IMR-90 (cell line): ENCODE results near the gene INPP5D. TPM values are rescaled to one million over a fixed set of nuclear protein-coding genes. Genes with fewer than 3 reads are reported as not detected.

ENCODE experiments used
- ATAC-seq: fragments of 200-7000 bp; cut with Tn5 transposase; 2 replicates; pipeline ENCODE4 v1.9.1; 2020; ENCODE audit warnings: low read depth, mild to moderate bottlenecking, moderate library complexity
- BruUV-seq: library from RNA; stranded (reverse); fragments of 400-500 nt; replicated peaks from 2 replicates; lab custom pipeline; 2021; lab: Mats Ljungman, UMichigan
- CTCF ChIA-PET: fragments of 300-600 bp; formaldehyde crosslinking; extraction: SDS; loops from one replicate; lab custom pipeline; 2021; ENCODE audit warnings: antibody characterized with exemption; lab: Yijun Ruan, JAX
- POLR2A ChIA-PET: fragments of 300-600 bp; sonication (Branson Sonifier 250); formaldehyde crosslinking; loops from one replicate; lab custom pipeline; 2022; ENCODE audit warnings: antibody characterized with exemption; ENCODE audit not compliant: unreplicated experiment; lab: Charles Lee
- DNase-seq: peaks from one replicate; pipeline ENCODE4 v3.0.0; 2013
- H2AFZ ChIP-seq: replicated peaks from 2 replicates; pipeline ENCODE3; 2013; ENCODE audit warnings: low read length, mild to moderate bottlenecking; ENCODE audit not compliant: poor library complexity
- H2AK5ac ChIP-seq: 2 replicates; pipeline ENCODE4 v1.6.1; 2013; ENCODE audit warnings: low read depth, low read length, inconsistent platforms
- H2AK9ac ChIP-seq: replicated peaks from 2 replicates; pipeline ENCODE3; 2013; ENCODE audit warnings: mild to moderate bottlenecking, low read depth, low read length, moderate library complexity; ENCODE audit not compliant: poor library complexity
- H2BK120ac ChIP-seq: 2 replicates; pipeline ENCODE4 v1.6.1; 2013; ENCODE audit warnings: low read depth, low read length, inconsistent platforms
- H2BK15ac ChIP-seq: 3 replicates; pipeline ENCODE4 v1.6.1; 2013; ENCODE audit warnings: low read depth, low read length, inconsistent platforms
- H2BK20ac ChIP-seq: 2 replicates; pipeline ENCODE4 v1.6.1; 2013; ENCODE audit warnings: low read depth, mild to moderate bottlenecking, inconsistent platforms, low read length, moderate library complexity
- H2BK5ac ChIP-seq: 2 replicates; pipeline ENCODE4 v1.6.1; 2013; ENCODE audit warnings: mild to moderate bottlenecking, low read depth, low read length, inconsistent platforms; ENCODE audit not compliant: poor library complexity, severe bottlenecking
- H3K14ac ChIP-seq: replicated peaks from 2 replicates; pipeline ENCODE4 v1.6.1; 2013; ENCODE audit warnings: low read depth, low read length, inconsistent platforms
- H3K18ac ChIP-seq: 2 replicates; pipeline ENCODE4 v1.6.1; 2013; ENCODE audit warnings: low read depth, low read length, control low read depth
- H3K23ac ChIP-seq: 2 replicates; pipeline ENCODE4 v1.6.1; 2013; ENCODE audit warnings: low read depth, low read length, inconsistent platforms
- H3K27ac ChIP-seq: 2 replicates; pipeline ENCODE4 v1.5.1; 2013; ENCODE audit warnings: mild to moderate bottlenecking, control low read depth, low read length; ENCODE audit not compliant: insufficient read depth
- H3K27me3 ChIP-seq: 2 replicates; pipeline ENCODE4 v1.6.1; 2013; ENCODE audit warnings: low read length; ENCODE audit not compliant: control insufficient read depth, insufficient read depth
- H3K36me3 ChIP-seq: 2 replicates; pipeline ENCODE4 v1.6.1; 2013; ENCODE audit warnings: low read length, mixed read lengths; ENCODE audit not compliant: control insufficient read depth, insufficient read depth
- H3K4ac ChIP-seq: 2 replicates; pipeline ENCODE4 v1.6.1; 2013; ENCODE audit warnings: low read depth, low read length, inconsistent platforms
- H3K4me1 ChIP-seq: 2 replicates; pipeline ENCODE4 v1.6.1; 2013; ENCODE audit warnings: low read length, mixed read lengths; ENCODE audit not compliant: control insufficient read depth, insufficient read depth
- H3K4me2 ChIP-seq: 2 replicates; pipeline ENCODE4 v1.6.1; 2013; ENCODE audit warnings: low read depth, mild to moderate bottlenecking, control low read depth, low read length, moderate library complexity
- H3K4me3 ChIP-seq: 2 replicates; pipeline ENCODE4 v1.5.1; 2013; ENCODE audit warnings: low read depth, mild to moderate bottlenecking, control low read depth, low read length, moderate library complexity; ENCODE audit not compliant: insufficient read depth
- H3K56ac ChIP-seq: 2 replicates; pipeline ENCODE4 v1.6.1; 2013; ENCODE audit warnings: low read length, inconsistent platforms; ENCODE audit not compliant: insufficient read depth; ENCODE audit errors: extremely low read depth
- H3K79me1 ChIP-seq, 2 experiments: 2 replicates each; pipeline ENCODE4 v1.6.1; 2013; ENCODE audit warnings: low read length in 2 of 2, inconsistent platforms in 1 of 2, low read depth in 1 of 2
- H3K9ac ChIP-seq: 2 replicates; pipeline ENCODE4 v1.6.1; 2013; ENCODE audit warnings: low read depth, low read length, control low read depth
- H3K9me1 ChIP-seq: 2 replicates; pipeline ENCODE4 v1.6.1; 2013; ENCODE audit warnings: low read length, inconsistent platforms; ENCODE audit not compliant: insufficient read depth
- H3K9me3 ChIP-seq: 2 replicates; pipeline ENCODE4 v1.6.1; 2013; ENCODE audit warnings: low read length; ENCODE audit not compliant: control insufficient read depth, insufficient read depth
- H4K20me1 ChIP-seq: 2 replicates; pipeline ENCODE4 v1.6.1; 2013; ENCODE audit warnings: low read length, inconsistent platforms; ENCODE audit not compliant: insufficient read depth
- H4K5ac ChIP-seq: 2 replicates; pipeline ENCODE4 v1.6.1; 2013; ENCODE audit warnings: mild to moderate bottlenecking, low read depth, low read length, control low read depth
- H4K8ac ChIP-seq, 2 experiments: 2 replicates each; pipeline ENCODE4 v1.6.1; 2013; ENCODE audit warnings: low read depth in 2 of 2, low read length in 2 of 2, control low read depth in 1 of 2, inconsistent platforms in 1 of 2
- H4K91ac ChIP-seq: 2 replicates; pipeline ENCODE4 v1.6.1; 2013; ENCODE audit warnings: low read depth, low read length, inconsistent platforms; ENCODE audit not compliant: insufficient read depth
- CEBPB ChIP-seq: IDR thresholded peaks from 2 replicates; pipeline ENCODE4 v1.6.1; 2012; ENCODE audit warnings: low read depth, low read length, improper control_type of control experiment
- MAZ ChIP-seq: IDR thresholded peaks from 2 replicates; pipeline ENCODE4 v1.6.1; 2012; ENCODE audit warnings: low read depth, mild to moderate bottlenecking, low read length, improper control_type of control experiment, moderate library complexity, borderline replicate concordance
- RCOR1 ChIP-seq: IDR thresholded peaks from 2 replicates; pipeline ENCODE4 v1.6.1; 2012; ENCODE audit warnings: mild to moderate bottlenecking, low read length, improper control_type of control experiment; ENCODE audit not compliant: insufficient replicate concordance
- WGBS, 2 experiments: methylation state at CpG; one replicate each; pipeline versions ENCODE4 v1.1.5 to v1.1.7; 2013; ENCODE audit warnings: missing lambda C conversion rate in 2 of 2; ENCODE audit not compliant: insufficient read length in 1 of 2; ENCODE audit errors: extremely low coverage in 2 of 2; 5-methylcytosine and 5-hydroxymethylcytosine counted together
- dilution Hi-C: fragments of 300-500 bp; cut with HindIII; formaldehyde crosslinking; loops from one replicate; pipeline ENCODE4 v1.14.3; 2018; ENCODE audit warnings: low sequenced_read_pairs; ENCODE audit not compliant: unreplicated experiment
- in situ Hi-C: fragments of 300-500 bp; cut with MboI; formaldehyde crosslinking; loops from 3 replicates; pipeline ENCODE4 v1.14.3; 2019; ENCODE audit warnings: low sequenced_read_pairs, inconsistent platforms, mixed read lengths
- intact Hi-C: fragments of 100-400 bp; cut with micrococcal nuclease; formaldehyde crosslinking; loops from 2 replicates; pipeline ENCODE4 v1.10.0; 2022
- polyA plus RNA-seq, 3 experiments: library from polyadenylated mRNA; depleted of rRNA; stranded (reverse); fragments of >200 nt; gene quantifications; 2 replicates each; pipeline ENCODE4 v1.2.3, GENCODE V29; 2012; ENCODE audit warnings: low replicate concordance in 1 of 3
- total RNA-seq: library from RNA; depleted of rRNA; stranded (reverse); fragments of >200 nt; gene quantifications from 2 replicates; pipeline ENCODE4 v1.2.3, GENCODE V29; 2012
- TF ChIP-seq, protein P1 (sequence below): conservative IDR thresholded peaks from 2 replicates; pipeline ENCODE4 v1.5.1; 2012; ENCODE audit warnings: mild to moderate bottlenecking, low read depth, low read length, improper control_type of control experiment
- TF ChIP-seq, protein P2 (sequence below): fragments of 150-350 bp; IDR thresholded peaks from 2 replicates; pipeline ENCODE4 v1.6.1; 2016; ENCODE audit warnings: low read depth, mild to moderate bottlenecking, low read length, moderate library complexity, borderline replicate concordance

The INPP5D gene
- total and polyA plus RNA-seq, 2 of the 4 experiments (the other 2 are of a cell fraction) = 0.18 to 0.29 TPM

DNA sequence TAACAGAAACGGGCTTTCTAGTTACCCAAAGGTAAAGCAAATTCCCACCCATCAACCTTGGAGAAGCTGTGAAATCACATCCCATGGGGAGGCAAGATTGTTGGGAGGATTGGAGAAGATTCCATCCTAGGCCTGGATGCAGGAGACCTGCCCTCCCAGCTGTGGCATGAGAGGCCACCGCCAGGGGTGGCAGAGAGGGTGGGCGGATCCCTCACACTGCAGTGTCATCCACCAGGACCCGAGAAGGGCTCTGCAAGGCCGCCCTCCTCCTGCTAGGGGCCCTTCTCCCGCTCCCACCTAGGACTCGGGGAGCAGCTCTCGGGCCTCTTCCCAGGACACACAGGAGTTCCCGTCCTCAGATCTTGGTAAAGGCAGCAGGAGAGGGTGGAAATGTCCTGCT lies 175.8 kb downstream of the INPP5D start:
- Histone ChIP-seq H3K56ac (no peak overlapping the region), H3K9me3 (peaks cover 3% of the 10 kb centered on the region; the same call in 1 of the 2 replicates), H2BK15ac (no peak overlapping the region), H4K5ac (no peak overlapping the region), H3K36me3 (no peaks in the 10 kb centered on the region), H2BK5ac (no peak overlapping the region), H4K20me1 (no peaks in the 10 kb centered on the region), H2BK20ac (no peak overlapping the region), H3K14ac (no peak overlapping the region), H3K27ac (no peak overlapping the region), H3K27me3 (peaks cover 8% of the 10 kb centered on the region; the same call in 1 of the 2 replicates), H3K4me2 (no peak overlapping the region), H2AK9ac (no peak overlapping the region), H3K23ac (no peak overlapping the region), H2BK120ac (no peak overlapping the region), H3K9ac (no peak overlapping the region), H3K4me3 (no peak overlapping the region), H2AK5ac (no peak overlapping the region), H3K18ac (no peak overlapping the region), H3K79me1 (no peaks in the 10 kb centered on the region), H4K8ac (no peak overlapping the region), H3K9me1 (no peaks in the 10 kb centered on the region), H3K4me1 (no peaks in the 10 kb centered on the region), H4K91ac (no peak overlapping the region), H3K4ac (no peak overlapping the region), H2AFZ (no peak overlapping the region)
- no peak for TF ChIP-seq MAZ
- TF ChIP-seq, protein P1, sequence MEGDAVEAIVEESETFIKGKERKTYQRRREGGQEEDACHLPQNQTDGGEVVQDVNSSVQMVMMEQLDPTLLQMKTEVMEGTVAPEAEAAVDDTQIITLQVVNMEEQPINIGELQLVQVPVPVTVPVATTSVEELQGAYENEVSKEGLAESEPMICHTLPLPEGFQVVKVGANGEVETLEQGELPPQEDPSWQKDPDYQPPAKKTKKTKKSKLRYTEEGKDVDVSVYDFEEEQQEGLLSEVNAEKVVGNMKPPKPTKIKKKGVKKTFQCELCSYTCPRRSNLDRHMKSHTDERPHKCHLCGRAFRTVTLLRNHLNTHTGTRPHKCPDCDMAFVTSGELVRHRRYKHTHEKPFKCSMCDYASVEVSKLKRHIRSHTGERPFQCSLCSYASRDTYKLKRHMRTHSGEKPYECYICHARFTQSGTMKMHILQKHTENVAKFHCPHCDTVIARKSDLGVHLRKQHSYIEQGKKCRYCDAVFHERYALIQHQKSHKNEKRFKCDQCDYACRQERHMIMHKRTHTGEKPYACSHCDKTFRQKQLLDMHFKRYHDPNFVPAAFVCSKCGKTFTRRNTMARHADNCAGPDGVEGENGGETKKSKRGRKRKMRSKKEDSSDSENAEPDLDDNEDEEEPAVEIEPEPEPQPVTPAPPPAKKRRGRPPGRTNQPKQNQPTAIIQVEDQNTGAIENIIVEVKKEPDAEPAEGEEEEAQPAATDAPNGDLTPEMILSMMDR = no peak
- TF ChIP-seq RCOR1 = no peak
- TF ChIP-seq, protein P2, sequence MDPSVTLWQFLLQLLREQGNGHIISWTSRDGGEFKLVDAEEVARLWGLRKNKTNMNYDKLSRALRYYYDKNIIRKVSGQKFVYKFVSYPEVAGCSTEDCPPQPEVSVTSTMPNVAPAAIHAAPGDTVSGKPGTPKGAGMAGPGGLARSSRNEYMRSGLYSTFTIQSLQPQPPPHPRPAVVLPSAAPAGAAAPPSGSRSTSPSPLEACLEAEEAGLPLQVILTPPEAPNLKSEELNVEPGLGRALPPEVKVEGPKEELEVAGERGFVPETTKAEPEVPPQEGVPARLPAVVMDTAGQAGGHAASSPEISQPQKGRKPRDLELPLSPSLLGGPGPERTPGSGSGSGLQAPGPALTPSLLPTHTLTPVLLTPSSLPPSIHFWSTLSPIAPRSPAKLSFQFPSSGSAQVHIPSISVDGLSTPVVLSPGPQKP = no peak
- TF ChIP-seq CEBPB = no peak
- no peak for DNase-seq
- intact Hi-C loops (no loop called here), in situ Hi-C loops (no loop called here), dilution Hi-C loops (no loop called here)
- BruUV-seq = no TSS peak
- ATAC-seq = no peak
- WGBS, 2 experiments = 60% methylated on average over 1 of the region's 9 CpGs; no CpG with 5 or more reads in 1 of the 2 experiments
- POLR2A ChIA-PET = no interaction called here
- CTCF ChIA-PET = no interaction called here
